ENCODE measurements around the gene ST13.
"Not testable (repeated sequence)": the region's sequence is repeated elsewhere in the genome, so short reads cannot be mapped to it uniquely, and the experiment has no call there.

ST13 gene

GRCh38 chr22:40799008-40799407 lies 57.4 kb downstream of the ST13 start:
- CTCF ChIA-PET: no interaction called here

GRCh38 chr22:40797427-40797826 lies 59.0 kb downstream of the ST13 start:
- POLR2A ChIA-PET: interaction anchor here (0.5 kb wide), 1 partner anchor 581 kb away, joined by 6 read pairs; no protein-coding TSS in a partner anchor
- CTCF ChIA-PET: no interaction called here
- no peak for DNase-seq (ENCODE audit: extremely low spot score)
- TF ChIP-seq, protein P1, sequence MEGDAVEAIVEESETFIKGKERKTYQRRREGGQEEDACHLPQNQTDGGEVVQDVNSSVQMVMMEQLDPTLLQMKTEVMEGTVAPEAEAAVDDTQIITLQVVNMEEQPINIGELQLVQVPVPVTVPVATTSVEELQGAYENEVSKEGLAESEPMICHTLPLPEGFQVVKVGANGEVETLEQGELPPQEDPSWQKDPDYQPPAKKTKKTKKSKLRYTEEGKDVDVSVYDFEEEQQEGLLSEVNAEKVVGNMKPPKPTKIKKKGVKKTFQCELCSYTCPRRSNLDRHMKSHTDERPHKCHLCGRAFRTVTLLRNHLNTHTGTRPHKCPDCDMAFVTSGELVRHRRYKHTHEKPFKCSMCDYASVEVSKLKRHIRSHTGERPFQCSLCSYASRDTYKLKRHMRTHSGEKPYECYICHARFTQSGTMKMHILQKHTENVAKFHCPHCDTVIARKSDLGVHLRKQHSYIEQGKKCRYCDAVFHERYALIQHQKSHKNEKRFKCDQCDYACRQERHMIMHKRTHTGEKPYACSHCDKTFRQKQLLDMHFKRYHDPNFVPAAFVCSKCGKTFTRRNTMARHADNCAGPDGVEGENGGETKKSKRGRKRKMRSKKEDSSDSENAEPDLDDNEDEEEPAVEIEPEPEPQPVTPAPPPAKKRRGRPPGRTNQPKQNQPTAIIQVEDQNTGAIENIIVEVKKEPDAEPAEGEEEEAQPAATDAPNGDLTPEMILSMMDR (IDR thresholded peaks at IDR 0.05; ENCODE audit: control extremely low read depth, extremely low read depth, low read depth, missing control alignments): no peak

More at GRCh38 chr22:40799008-40799407, 57.4 kb downstream of the ST13 start:
- no peak for DNase-seq (ENCODE audit: extremely low spot score)
- POLR2A ChIA-PET: no interaction called here
- TF ChIP-seq, protein P1 (IDR thresholded peaks at IDR 0.05; ENCODE audit: control extremely low read depth, extremely low read depth, low read depth, missing control alignments): no peak

- DNase-seq (ENCODE audit: extremely low spot score): no peak
- POLR2A ChIA-PET: no interaction called here
- CTCF ChIA-PET: no interaction called here
- TF ChIP-seq, protein P1 (IDR thresholded peaks at IDR 0.05; ENCODE audit: control extremely low read depth, extremely low read depth, low read depth, missing control alignments): no peak
Observed at GRCh38 chr22:40792451-40792850, 64.0 kb downstream of the ST13 start.

DNA sequence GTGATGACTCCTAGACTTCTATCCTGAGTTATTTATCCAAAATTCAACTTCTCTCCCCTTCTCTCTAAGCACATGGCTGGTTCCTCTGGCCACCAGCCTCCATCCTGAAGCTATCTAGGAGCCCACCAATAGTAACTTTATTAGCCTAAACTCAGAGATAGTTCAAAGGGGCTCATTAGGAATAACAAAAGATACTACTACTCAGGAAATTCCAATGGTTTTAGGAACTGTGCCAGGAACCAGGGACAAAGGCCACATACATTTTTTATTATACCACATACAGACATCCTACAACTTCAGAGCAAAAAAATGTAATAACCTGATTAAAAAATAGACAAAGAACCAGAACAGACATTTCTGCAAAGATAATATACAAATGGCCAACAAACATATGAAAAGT lies 65.2 kb downstream of the ST13 start:
- ChIA-PET POLR2A (no interaction called here), CTCF (interaction anchor here (1.1 kb wide), 1 partner anchor 12 kb away, joined by 3 read pairs; no protein-coding TSS in a partner anchor)
- TF ChIP-seq, protein P1 (IDR thresholded peaks at IDR 0.05; ENCODE audit: control extremely low read depth, extremely low read depth, low read depth, missing control alignments): no peak
- DNase-seq (ENCODE audit: extremely low spot score): no peak

GRCh38 chr22:40789131-40789530 lies 67.3 kb downstream of the ST13 start:
- POLR2A ChIA-PET: no interaction called here
- TF ChIP-seq, protein P1 (IDR thresholded peaks at IDR 0.05; ENCODE audit: control extremely low read depth, extremely low read depth, low read depth, missing control alignments): no peak
- CTCF ChIA-PET: interaction anchor here (1.1 to 1.4 kb wide), 2 partner anchors 10 to 14 kb away, joined by 3 read pairs; no protein-coding TSS in a partner anchor

GRCh38 chr22:40782521-40782920 lies 73.9 kb downstream of the ST13 start:
- no peak for DNase-seq (ENCODE audit: extremely low spot score)
- ChIA-PET POLR2A (no interaction called here), CTCF (interaction anchor here (1.0 kb wide), 1 partner anchor 15 kb away, joined by 3 read pairs; no protein-coding TSS in a partner anchor)
- TF ChIP-seq, protein P1 (IDR thresholded peaks at IDR 0.05; ENCODE audit: control extremely low read depth, extremely low read depth, low read depth, missing control alignments): no peak

More at GRCh38 chr22:40789131-40789530, 67.3 kb downstream of the ST13 start:
- DNase-seq (ENCODE audit: extremely low spot score): no peak

- CTCF ChIA-PET: interaction anchor here (1.1 kb wide), 1 partner anchor 14 kb away, joined by 3 read pairs; no protein-coding TSS in a partner anchor
- POLR2A ChIA-PET; DNase-seq (ENCODE audit: extremely low spot score): not testable (repeated sequence)
Observed at GRCh38 chr22:40781749-40782148, 74.7 kb downstream of the ST13 start.
